Sigmoid colon (tissue), 7 donors: Measurements from ENCODE around the gene GMPR2. TPM values are rescaled to one million over a fixed set of nuclear protein-coding genes. Genes with fewer than 3 reads are reported as not detected.

ENCODE experiments used
- DNase-seq: peaks from one replicate; pipeline ENCODE4 v3.0.0-alpha.2; 2019
- H3K27ac ChIP-seq, 4 donors: fragments of 200-600 bp; sonication (generic); one replicate each; pipeline ENCODE4 v1.5.1; 2016 to 2019; ENCODE audit warnings: mild to moderate bottlenecking in 1 of 4
- H3K27me3 ChIP-seq, 3 donors: fragments of 200-600 bp; sonication (generic); one replicate each; pipeline ENCODE4 v1.5.1; 2019; ENCODE audit warnings: mild to moderate bottlenecking in 1 of 3
- H3K36me3 ChIP-seq, 4 donors: fragments of 200-600 bp; sonication (generic); one replicate each; pipeline ENCODE4 v1.5.1; 2016 to 2019
- H3K4me1 ChIP-seq, 4 donors: fragments of 200-600 bp; sonication (generic); one replicate each; pipeline ENCODE4 v1.5.1; 2017 to 2019
- H3K4me3 ChIP-seq, 4 donors: fragments of 200-600 bp; sonication (generic); one replicate each; pipeline ENCODE4 v1.5.1; 2017 to 2019; ENCODE audit warnings: mild to moderate bottlenecking in 2 of 4, moderate library complexity in 1 of 4
- H3K9me3 ChIP-seq, 4 donors: fragments of 200-600 bp in 3 of 4; sonication (generic) in 3 of 4; one replicate each; pipeline versions ENCODE4 v1.5.1 to v1.6.1; 2013 to 2019
- CTCF ChIP-seq, 4 experiments: fragments of 450-650 bp in 3 of 4; fragments of 200-600 bp in 1 of 4; IDR thresholded peaks; one replicate each; pipeline ENCODE4 v1.5.1; 2016 to 2019; ENCODE audit warnings: antibody characterized with exemption in 4 of 4, mild to moderate bottlenecking in 3 of 4, moderate library complexity in 2 of 4
- EP300 ChIP-seq, 4 donors: sonication (generic); formaldehyde crosslinking; IDR thresholded peaks; one replicate each; pipeline ENCODE4 v1.6.1; 2017; ENCODE audit warnings: antibody characterized with exemption in 4 of 4
- POLR2A ChIP-seq, 2 donors: fragments of 450-650 bp; IDR thresholded peaks; one replicate each; pipeline ENCODE4 v1.6.1; 2016; ENCODE audit warnings: antibody characterized with exemption in 2 of 2, mild to moderate bottlenecking in 2 of 2, moderate library complexity in 2 of 2
- POLR2AphosphoS5 ChIP-seq, 4 donors: sonication (generic); formaldehyde crosslinking; IDR thresholded peaks; one replicate each; pipeline ENCODE4 v1.6.1; 2017; ENCODE audit warnings: antibody characterized with exemption in 4 of 4
- WGBS, 2 donors: extraction: QIAGEN DNeasy Blood & Tissue Kit; methylation state at CpG; one replicate each; pipeline ENCODE4 v1.1.7; 2013; 5-methylcytosine and 5-hydroxymethylcytosine counted together
- intact Hi-C: fragments of 100-400 bp; cut with DNase I; formaldehyde crosslinking; loops from one replicate; pipeline ENCODE4 v1.15.1; 2023
- polyA plus RNA-seq, 3 donors: library from polyadenylated mRNA; stranded (reverse); fragments of 200-250 nt; gene quantifications; one replicate each; pipeline ENCODE4 v1.2.3, GENCODE V29; 2013
- total RNA-seq, 4 donors: library from RNA; depleted of rRNA; stranded (reverse); fragments of >200 nt; gene quantifications; one replicate each; pipeline ENCODE4 v1.1.0, GENCODE V29; 2016
- donor health status: healthy with polysubstance abuse.
- donor health status: Bipolar disorder and iron deficiency.
- donor health status: healthy.

Gene GMPR2
- total and polyA plus RNA-seq, 7 donors, result 44.3 to 97.1 (median 56.5) TPM

- intact Hi-C loops, result no loop called here
- no peak for TF ChIP-seq POLR2AphosphoS5 (IDR thresholded peaks at IDR 0.05)
- WGBS, 2 donors, result 81 to 82% methylated on average over 13 of the region's 13 CpGs
- Histone ChIP-seq H3K27me3 (no peaks in the 10 kb centered on the region), H3K4me3 (no peak overlapping the region), H3K36me3 (no peaks in the 10 kb centered on the region), H3K27ac (no peak overlapping the region), H3K9me3 (no peaks in the 10 kb centered on the region), H3K4me1 (no peaks in the 10 kb centered on the region)
- DNase-seq, result peak; percentile 33
Observed at GRCh38 chr14:24249230-24250021, 16.7 kb downstream of the GMPR2 start.

GRCh38 chr14:24250354-24250753 is 17.6 kb downstream of the GMPR2 start:
- WGBS, 2 donors, result 72 to 76% methylated on average over 4 of the region's 4 CpGs

GRCh38 chr14:24251880-24252288 is 19.2 kb downstream of the GMPR2 start:
- DNase-seq, result peak; percentile 10
- TF ChIP-seq EP300 (IDR thresholded peaks at IDR 0.05) (no peak), POLR2AphosphoS5 (IDR thresholded peaks at IDR 0.05) (no peak), POLR2A (IDR thresholded peaks at IDR 0.05) (no peak), CTCF (IDR thresholded peaks at IDR 0.05) (no peak)
- 93 to 95% methylated on average over 1 of the region's 1 CpG for WGBS, 2 donors
- Histone ChIP-seq H3K27me3 (no peaks in the 10 kb centered on the region), H3K4me1 (no peaks in the 10 kb centered on the region), H3K36me3 (no peaks in the 10 kb centered on the region), H3K4me3 (no peak overlapping the region), H3K27ac (no peak overlapping the region), H3K9me3 (no peaks in the 10 kb centered on the region)
- intact Hi-C loops, result no loop called here

More at GRCh38 chr14:24250354-24250753, 17.6 kb downstream of the GMPR2 start:
- intact Hi-C loops, result no loop called here
- TF ChIP-seq CTCF (IDR thresholded peaks at IDR 0.05) (no peak), POLR2A (IDR thresholded peaks at IDR 0.05) (no peak), POLR2AphosphoS5 (IDR thresholded peaks at IDR 0.05) (no peak), EP300 (IDR thresholded peaks at IDR 0.05) (no peak)
- Histone ChIP-seq H3K4me1 (no peaks in the 10 kb centered on the region), H3K4me3 (no peak overlapping the region), H3K9me3 (no peaks in the 10 kb centered on the region), H3K36me3 (no peaks in the 10 kb centered on the region), H3K27me3 (no peaks in the 10 kb centered on the region), H3K27ac (no peak overlapping the region)
- peak; percentile 39 for DNase-seq

DNA sequence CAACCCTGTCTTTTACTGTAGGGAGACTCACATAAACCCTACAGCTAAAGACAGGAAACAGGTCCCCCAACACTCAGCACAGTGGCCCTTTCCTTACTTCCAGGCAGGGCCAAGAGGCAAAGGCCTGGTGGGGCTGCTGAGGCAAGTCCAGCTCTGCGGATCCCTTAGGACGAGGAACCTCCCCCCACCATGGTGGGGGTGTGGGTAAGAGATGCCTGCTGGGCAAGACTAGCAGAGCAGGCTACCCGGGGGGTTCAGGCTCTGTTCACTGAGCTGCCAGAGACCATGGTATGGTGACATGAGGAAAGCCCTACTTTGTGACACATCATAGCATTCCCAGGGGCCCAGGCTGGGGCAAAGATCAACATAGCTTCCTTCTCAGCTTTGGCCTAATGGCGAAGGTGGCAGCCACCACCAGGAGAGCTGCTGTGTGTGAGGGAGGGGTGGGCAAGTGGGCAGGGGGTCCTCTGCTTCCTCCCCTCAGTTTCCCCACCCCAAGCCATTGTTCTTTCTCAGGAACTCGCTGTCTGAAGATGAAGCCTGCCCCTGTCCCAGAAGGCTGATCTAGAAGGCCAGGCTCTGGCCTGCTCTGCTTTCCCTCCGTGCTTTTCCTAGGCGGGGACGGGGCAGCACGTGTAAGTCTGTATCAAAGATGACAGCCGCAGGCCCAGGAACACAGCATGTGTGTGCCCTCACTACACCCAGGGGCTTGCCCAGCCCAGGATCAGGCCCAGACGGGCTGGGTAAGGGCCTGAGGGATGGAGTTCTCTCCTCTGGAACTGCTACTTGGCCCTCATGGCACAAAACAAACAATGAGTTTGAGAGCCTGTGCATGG is 19.8 kb downstream of the GMPR2 start:
- TF ChIP-seq CTCF (IDR thresholded peaks at IDR 0.05), result no peak
- TF ChIP-seq POLR2A (IDR thresholded peaks at IDR 0.05), result no peak
- no peak for TF ChIP-seq POLR2AphosphoS5 (IDR thresholded peaks at IDR 0.05)
- TF ChIP-seq EP300 (IDR thresholded peaks at IDR 0.05), result no peak
- DNase-seq, result no peak
- Histone ChIP-seq H3K27me3 (no peaks in the 10 kb centered on the region), H3K36me3 (no peaks in the 10 kb centered on the region), H3K27ac (no peak overlapping the region), H3K4me3 (no peak overlapping the region), H3K9me3 (no peaks in the 10 kb centered on the region), H3K4me1 (no peaks in the 10 kb centered on the region)
- intact Hi-C loops, result no loop called here
- WGBS, 2 donors, result 83 to 85% methylated on average over 11 of the region's 11 CpGs

DNA sequence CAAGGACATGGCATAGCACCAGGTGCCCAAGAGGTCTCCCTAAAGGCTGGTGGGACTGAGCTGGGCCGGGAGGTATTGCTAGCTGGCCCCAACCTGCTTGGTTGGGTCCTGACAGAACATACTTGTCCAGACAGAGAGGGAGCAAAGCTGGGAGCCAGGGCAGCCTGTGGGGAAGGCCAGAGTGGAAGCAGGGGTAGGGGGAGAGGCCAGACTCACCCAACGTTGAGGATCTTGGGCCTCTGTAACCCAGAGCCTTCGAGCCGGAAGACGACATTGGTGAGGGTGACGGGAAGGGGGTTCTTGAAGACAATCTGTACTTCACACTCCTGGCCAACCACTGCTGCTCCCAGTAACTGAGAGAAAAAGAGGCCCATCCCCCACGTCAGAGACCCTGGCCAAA is 21.2 kb downstream of the GMPR2 start:
- no peaks in the 10 kb centered on the region for H3K27me3 ChIP-seq
- TF ChIP-seq POLR2AphosphoS5 (IDR thresholded peaks at IDR 0.05) (no peak), POLR2A (IDR thresholded peaks at IDR 0.05) (no peak), CTCF (IDR thresholded peaks at IDR 0.05) (no peak), EP300 (IDR thresholded peaks at IDR 0.05) (no peak)
- H3K36me3 ChIP-seq, result no peaks in the 10 kb centered on the region
- no peaks in the 10 kb centered on the region for H3K4me1 ChIP-seq
- no peak for DNase-seq
- 90 to 92% methylated on average over 7 of the region's 7 CpGs for WGBS, 2 donors
- no peak overlapping the region for H3K4me3 ChIP-seq
- intact Hi-C loops, result no loop called here
- no peaks in the 10 kb centered on the region for H3K9me3 ChIP-seq
- H3K27ac ChIP-seq, result no peak overlapping the region
